Stimulated activated CD8-positive, alpha-beta memory T cell treated with anti-CD3 and anti-CD28 coated beads, Interleukin-7, amount 100 ng/mL, for 24 hours (primary cell): ENCODE measurements around the gene CLASP1.
"Not testable (repeated sequence)": the region's sequence is repeated elsewhere in the genome, so short reads cannot be mapped to it uniquely, and the experiment has no call there.

Experiments
- DNase-seq: peaks from one replicate; pipeline ENCODE4 v3.0.0-alpha.2; 2020; ENCODE audit warnings: low read depth

Gene CLASP1

DNA sequence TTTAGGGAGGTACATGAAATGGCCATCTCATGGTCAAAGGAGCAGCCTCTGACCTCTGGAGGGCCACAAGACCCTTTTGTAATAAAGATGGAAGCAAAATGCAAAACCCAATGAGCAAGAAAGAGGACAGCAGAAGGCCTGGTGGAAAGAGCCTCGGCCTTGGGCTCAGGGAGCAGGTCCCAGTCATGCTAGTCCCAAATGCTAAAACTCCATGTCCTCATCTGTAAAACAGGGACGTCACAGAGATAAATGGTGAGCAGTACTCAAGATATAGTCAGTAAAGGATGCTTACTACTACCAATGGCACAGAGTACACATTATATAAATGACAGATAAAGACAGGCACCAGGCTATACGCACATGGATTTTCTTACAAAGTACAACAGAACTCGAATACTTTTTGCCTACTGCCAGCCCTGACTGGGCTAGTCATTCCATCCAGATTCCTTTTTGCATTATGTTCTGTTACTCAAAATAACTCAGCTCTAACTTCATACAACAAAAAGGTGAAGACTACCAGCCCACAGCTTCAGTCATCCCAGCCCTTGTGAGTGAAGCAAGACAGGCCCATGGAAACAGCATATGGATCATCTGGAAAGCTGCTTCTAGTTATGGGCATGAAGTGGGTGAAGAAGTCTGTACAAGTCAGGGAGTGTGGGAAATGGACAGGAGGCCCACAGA lies 299.4 kb downstream of the CLASP1 start:
- no peak for DNase-seq

DNA sequence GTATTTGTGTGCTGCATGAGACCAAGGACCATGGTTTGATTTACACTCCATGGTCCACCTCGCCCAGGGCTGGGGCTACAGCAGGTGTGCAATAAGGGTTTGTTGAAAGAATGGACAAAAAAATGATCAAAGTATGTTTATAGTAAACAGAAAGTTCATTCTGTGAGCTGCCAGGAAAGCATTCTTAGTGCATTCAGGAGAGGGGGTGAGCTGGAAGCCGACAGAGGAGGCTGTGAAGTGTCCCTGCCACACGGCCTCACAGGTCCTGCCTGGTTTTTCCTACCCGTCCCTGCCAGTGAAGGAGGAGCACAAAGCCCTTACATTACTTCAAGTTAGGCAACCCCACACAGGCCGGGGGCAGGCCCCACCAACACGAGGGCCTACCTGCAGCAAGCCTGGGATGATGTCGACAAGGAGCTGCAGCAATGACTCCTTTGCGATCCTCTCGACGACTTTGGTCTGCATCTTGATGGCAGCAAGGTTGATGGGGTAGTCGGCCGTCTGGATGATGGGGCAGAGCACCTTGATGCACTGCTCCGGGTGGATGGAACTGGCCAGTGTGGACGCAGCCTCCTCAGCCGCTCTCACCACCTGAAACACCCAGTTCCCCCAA lies 301.0 kb downstream of the CLASP1 start:
- no peak for DNase-seq

DNA sequence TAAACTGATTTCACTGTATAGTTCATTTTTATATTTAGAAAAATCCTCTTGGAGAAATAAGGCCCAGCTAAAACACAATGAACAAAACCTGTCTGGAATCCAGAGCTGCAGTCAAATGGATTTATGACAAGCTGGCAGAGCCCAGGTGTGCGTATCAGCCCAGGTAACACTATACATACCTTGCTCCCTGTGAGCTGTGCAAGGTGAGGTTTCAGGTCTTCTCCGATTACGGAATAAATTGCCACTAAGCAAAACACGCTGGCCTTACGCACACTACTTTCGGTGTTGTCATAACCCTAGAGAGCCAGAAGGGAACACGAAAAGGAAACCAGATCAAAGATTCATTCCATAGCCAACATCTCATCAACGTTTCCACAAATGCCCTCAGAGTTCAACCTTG lies 302.4 kb downstream of the CLASP1 start:
- DNase-seq = no peak

DNA sequence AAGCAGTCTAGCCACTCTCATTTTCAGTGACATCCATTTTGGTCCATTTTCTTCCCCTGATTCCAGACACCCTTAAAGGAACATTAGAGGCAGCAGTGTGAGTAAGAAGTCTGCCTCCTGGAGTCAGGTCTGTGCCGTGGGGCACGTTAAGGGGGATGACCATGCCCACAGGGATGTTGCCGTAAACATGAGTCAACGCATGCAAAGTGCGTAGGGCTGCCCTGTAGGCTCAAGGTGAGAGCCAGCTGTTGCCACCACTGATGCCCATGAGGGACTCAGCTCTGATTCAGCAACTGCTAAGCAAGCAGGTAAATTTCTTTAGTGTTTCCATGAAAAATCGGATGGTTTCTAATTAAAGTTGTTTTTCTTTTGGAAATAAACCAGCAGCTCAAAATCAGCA lies 302.9 kb downstream of the CLASP1 start:
- no peak for DNase-seq

DNA sequence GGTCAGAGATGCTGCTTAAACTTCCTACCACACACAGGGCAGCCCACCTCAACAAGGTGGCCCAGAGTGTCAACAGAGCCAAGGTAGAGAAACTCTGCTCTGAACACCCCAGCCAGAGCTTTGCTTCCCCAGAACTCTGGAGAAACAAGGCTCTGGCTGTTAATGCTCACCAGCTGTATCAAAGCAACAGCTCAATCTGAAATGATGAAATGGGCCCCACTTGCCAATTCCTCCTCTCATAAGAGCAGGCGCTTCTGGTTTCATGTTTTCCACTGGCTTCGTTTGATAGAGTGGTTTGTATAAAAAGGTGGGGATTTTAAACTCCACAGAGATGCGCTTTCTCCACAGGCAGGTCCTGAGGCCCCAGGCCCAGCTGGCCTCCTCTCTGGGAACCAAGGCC lies 303.4 kb downstream of the CLASP1 start:
- no peak for DNase-seq

DNA sequence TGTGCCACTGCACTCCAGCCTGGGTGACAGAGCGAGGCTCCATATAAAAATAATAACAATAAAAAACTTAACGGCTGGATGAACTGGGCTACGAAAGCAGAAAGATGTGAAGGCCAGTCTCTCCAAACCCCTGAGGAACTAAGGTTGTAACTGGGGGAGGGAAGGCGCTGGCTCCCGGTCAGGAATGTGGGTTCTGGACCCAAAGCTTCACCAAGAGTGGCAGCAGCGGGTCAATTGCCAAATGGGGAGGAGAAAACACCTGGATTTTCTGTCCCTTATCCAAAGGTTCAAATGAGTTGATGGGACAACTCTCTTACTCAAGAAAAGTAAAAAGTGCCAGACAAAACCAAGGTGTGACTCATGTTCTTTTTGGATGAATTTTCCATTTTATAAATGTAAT lies 304.2 kb downstream of the CLASP1 start:
- DNase-seq = no peak

DNA sequence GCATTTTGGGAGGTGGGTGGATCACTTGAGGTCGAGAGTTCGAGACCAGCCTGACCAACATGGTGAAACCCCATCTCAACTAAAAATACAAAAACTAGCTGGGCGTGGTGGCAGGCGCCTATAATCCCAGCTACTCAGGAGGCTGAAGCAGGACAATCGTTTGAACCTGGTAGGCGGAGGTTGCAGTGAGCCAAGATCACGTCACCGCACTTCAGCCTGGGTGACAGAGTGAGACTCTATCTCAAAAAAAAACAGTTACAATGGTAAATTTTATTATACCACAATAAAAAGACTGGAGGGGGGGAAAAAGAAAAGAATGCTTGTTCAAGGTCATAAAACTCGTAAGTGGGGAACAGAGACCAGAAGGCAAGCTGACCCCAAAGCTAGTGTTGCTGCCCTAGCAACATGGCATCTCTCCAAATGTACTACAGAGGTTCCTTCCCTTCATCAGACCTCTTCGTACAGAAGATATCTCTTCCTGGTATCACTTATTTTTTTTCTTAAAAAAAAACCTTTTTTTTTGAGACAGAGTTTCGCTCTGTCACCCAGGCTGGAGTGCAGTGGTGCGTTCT lies 305.3 kb downstream of the CLASP1 start:
- DNase-seq = not testable (repeated sequence)

DNA sequence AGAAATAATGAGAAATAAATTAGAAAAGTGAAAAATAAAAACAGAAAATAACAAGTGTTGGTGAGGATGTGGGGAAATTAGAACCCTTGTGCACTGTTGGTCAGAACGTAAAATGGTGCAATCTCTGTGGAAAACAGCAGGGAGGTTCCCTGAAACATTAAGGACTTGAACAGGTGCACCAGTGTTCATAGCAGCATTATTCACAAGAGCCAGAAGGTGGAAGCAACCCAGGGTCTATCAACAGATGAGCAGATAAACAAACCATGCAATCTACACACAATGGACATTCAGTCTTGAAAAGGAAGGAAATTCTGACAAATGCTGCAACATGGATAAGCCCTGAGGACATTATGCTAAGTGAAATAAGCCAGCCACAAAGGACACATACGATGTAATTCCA lies 306.1 kb downstream of the CLASP1 start:
- no peak for DNase-seq

DNA sequence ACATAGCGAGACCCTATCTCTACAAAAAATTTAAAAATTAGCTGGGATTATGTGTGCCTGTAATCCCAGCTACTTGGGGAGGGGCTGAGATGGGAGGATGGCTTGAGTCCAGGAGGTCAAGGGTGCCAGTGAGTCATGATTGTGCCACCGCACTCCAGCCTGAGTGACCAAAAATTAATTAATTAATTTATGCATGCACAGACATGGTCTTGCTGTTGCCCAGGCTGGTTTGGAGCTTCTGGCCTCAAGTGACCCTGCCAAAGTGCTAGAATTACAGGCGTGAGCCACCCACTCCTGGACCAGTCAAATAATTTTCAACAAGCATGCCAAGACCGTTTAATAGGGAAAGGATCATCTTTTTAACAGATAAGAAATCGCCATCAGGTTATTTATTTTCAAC lies 306.5 kb downstream of the CLASP1 start:
- DNase-seq = no peak

DNA sequence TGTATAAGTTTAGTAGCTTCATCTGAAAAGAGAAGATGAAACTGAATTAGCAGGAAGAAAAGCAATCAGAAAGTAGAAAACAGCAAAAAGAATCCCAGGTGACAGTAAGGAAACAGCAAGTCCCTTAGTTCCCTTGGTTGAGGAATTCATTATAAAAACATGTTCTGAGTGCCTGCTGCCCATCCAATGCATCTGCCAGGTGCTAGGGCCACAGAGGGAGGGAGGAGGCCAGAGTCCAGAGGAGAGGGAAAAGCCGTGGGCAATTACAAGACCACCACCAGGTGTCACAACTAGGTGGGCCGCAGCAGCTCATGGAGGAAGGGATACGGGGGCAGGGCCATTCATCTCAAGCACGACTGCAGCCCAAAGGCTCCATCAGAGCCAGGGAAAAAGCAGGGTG lies 308.3 kb downstream of the CLASP1 start:
- DNase-seq = no peak

DNA sequence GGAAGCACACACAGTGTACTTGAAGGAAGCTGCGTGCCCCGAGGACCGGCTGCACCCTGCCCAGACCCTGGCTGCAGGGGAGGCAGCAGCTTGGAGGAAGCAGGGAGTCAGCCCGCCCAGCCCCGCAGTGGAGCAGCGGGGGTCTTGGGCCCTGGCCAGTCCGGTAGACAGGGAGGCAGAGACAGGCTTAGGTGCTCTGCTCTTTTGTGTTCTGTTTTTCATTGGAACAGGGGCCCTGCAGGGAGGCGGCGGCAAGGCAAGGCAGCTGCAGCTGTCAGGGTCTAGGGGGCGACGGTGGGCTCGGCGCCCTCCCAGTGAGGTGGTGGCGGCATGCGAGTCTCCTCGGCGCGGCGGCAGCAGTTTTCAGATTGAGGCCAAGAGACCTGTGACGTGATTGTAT lies 311.0 kb downstream of the CLASP1 start:
- no peak for DNase-seq

DNA sequence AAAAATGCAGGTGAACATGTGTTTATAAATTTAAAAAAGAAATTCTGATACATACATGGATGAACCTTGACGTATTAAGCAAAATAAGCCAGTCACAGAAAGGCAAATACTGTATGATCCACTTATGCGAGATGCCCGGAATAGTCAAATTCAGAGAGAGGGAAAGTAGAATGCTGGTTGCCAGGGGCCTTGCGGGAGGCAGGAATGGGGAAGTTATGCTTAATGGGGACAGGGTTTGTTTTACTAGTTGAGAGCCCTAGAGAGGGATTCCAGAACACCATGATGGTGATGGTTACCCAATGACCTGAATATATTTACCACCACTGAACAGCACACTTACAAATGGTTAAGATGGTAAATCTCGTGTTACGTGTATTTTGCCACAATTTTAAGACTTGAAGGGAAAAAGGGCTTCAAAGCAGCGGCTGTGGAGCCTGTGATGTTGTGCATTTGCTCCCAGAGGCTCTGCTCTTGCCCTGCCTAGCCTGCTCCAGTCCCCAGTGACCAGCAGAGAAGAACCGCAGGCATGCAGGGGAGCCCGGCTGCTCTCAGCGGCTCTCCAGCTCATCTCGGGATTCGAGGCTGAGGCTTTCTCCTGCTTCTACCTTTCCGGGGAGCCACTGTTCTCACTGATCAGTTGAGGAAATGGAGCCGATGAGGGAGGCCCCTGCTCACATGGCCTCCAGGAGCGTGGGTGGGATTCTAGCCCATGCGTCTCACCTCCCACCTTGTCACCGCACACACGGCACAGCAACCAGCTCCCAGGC lies 312.6 kb downstream of the CLASP1 start:
- DNase-seq = no peak

DNA sequence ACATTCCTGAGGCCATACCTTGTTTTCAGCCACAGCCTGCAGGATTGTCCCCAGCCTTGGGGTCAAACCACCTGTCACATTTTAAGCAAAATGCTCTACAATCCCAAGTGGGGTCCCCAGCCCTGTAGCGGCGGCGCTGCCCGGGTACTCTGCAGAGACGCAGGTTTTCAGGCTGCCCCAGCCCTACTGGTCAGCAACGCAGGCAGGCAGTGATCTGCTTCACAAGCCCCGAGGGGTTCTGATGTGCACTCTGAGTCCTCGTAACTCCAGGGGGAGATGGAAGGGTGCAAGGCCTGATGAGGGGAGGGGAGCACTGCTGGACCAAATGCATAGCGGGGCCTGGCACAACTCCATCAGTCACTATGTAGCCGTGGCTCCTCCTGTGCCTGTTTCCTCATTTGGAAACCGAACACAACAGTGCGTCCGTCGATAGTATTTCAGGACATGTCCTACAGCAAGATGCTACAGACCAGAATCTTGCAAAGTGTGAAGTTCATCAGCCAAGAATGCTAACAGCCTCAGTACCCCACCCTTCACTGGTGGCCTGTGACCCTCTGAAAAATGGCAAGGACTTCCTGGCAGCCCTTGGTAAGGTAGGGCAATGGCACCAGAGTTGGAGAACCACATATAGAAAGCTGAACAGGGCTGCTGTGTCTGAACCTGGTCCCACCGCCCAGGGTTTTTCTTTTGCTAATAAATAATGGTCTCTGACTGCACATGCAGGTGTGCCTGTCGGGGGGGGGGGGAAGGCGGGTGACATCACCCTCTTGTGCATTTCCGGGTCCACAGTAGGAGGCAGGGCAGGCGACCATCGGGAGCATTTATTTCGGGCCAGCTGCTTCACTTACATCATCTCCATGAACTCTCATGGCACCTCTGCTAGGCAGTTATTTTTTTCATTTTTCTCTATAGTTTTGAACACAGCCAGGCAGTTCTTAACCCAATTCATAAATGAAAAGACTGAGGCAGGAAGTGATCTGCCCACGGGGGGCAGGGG lies 313.7 kb downstream of the CLASP1 start:
- no peak for DNase-seq

DNA sequence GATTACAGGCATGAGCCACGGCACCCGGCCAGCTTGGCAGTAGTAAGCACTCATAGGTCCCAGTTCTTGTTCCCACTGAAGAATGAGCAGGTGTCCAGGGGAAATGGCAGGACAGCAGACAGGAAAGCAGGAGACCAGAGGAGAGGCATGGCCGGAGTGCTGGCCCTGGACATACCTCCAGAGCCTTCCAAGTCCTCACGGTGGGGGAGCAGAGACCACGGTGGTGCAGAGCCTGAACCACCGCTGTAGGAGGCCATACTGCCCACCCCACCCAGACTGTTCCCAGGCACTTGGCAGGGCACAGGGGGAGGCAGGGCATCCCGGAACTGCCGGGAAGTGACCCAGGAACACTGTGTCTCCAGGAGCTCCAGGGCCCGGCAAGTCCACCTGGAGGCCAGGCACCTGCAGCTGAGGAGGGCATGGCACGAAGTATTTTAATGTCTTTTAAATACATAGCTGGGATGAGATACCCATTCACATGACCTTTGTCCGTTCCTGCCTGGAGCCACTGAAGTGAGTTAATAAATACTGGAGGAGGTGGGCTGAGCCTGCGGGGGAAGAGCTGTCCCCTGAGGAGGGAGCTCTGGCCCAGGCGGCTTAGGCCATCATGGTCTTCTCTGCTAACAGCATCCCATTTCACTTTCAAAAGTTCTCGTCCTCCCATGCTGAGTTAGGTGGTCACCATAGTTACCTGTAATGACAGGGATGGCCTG lies 314.5 kb downstream of the CLASP1 start:
- DNase-seq = no peak

DNA sequence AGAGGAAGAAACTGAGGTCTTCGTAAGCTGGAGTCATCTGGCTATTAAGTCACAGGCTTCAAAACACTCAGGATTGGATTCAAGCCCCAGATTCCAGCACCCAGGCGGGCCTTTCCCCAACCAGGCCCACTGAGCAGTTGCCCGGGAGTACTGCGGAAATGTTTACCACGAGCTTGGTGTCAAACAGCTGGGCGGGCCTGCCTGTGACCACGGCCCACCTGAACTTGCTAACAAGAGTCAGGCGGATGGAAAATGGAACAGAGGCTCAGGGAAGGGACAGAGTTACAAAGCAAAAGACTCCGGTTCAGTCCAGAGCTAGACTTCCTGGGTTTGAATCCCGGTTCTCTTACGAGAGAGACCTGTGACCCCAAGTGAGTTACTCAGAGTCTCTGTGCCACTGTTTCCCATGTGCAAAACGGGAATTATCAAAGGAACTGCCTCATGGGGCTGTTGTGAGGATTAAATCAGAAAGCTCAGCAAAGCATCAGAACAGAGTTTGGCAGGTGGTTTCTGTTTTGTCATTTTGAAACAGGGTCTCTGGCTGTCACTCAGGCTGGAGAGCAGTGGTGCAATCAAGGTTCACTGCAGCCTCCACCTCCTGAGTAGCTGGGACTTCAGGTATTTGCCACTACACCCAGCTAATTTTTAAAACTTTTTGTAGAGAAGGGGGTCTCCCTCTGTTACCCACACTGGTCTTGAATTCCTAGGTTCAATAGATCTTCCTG lies 315.3 kb downstream of the CLASP1 start:
- DNase-seq = no peak

DNA sequence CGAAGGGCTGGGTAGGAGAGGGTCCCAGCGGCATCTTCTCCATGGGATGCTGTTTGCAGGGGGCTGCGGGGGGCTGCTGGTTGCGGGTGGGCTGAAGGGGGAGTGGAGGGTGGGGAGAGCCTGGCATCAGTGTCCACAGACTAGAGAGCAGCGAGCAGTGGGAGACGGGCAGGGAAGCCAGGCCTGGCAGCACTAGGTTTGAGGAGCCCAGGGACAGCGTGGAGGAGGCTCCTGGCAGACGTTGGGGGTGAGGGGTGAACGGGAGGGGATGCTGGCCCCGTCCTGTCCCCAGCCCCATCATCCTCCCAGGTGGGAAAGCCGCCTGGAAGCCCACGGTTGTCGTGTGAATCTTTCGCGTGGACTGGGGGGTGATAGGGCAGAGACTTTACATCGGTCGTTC lies 316.0 kb downstream of the CLASP1 start:
- no peak for DNase-seq

DNA sequence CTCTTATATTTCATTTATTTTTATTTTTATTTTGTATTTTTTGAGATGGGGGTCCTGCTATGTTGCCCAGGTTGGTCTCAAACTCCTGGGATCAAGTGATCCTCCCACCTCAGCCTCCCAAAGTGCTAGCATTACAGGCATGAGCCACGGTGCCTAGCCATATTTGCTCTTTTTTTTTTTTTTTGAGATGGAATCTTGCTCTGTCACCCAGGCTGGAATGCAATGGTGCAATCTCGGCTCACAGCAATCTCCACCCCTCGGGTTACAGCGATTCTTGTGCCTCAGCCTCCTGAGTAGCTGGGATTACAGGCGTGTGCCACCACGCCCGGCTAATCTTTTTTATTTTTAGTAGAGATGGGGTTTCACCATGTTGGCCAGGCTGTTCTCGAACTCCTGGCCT lies 317.9 kb downstream of the CLASP1 start:
- DNase-seq = not testable (repeated sequence)

DNA sequence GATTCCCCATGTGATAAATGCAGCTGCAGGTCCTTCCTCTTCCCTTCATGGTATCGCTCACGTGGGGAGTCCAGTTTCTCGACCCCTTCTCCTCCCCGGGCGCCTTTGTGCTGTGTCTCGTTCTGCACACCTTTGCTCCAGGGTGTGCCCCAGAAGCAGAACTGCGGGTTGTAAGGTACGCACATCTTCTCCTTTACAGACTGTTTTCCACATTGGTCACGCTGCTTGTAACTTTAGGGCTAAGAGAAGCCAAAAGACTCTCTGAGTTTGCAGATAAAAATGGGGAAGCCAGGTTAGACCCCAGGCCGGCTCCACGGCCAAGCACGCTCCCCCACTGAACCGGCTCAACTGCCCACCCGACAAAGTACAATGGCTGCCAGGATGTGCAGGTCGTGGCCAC lies 318.3 kb downstream of the CLASP1 start:
- no peak for DNase-seq

DNA sequence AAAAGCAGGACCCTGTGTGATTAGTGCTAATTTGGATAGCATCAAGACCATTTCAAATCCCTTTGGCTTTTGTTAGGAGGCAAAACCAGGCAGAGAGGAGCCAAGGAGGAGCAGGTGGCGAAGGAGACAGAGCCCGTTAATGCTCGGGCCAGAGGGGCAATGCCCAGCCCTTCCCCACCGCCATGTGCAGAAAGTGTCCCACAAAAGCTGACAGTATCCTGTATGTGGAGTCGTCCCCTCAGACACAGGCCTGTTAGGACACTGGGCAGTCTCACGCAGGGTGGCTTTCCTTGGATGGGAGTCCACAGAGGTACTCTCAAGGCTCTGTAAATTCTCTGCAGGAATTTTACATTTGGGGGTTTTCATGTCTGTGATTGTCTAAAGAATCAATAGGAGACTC lies 319.5 kb downstream of the CLASP1 start:
- no peak for DNase-seq

DNA sequence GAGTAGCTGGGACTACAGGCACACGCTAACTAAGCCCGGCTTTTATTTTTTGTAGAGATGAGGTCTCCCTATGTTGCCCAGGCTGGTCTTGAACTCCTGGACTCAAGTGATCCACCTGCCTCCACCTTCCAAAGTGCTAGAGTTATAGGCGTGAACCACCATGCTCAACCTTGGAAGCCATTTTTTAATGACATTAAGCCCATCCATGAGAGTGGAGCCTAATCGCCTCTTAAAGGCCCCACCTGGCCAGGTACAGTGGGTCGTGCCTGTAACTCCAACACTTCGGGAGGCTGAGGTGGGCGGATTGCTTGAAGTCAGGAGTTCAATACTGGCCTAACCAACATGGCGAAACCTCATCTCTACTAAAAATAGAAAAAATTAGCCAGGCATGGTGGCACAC lies 322.6 kb downstream of the CLASP1 start:
- DNase-seq = no peak

DNA sequence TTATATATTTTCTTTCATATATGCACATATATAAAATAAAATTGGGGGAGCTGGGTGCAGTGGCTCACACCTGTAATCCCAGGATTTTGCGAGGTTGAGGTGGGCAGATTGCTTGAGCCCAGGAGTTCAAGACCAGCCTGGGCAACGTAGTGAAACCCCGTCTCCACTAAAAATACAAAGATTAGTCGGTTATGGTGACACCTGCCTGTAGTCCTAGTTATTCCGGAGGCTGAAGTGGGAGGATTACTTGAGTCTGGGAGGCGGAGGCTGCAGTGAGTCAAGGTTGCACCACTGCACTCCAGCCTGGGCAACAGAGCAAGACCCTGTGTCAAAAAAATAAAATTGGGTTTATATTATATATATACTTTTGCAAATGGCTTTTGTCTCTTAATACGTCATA lies 324.7 kb downstream of the CLASP1 start:
- no peak for DNase-seq
